ENCODE data around the gene NCEH1.

DNA sequence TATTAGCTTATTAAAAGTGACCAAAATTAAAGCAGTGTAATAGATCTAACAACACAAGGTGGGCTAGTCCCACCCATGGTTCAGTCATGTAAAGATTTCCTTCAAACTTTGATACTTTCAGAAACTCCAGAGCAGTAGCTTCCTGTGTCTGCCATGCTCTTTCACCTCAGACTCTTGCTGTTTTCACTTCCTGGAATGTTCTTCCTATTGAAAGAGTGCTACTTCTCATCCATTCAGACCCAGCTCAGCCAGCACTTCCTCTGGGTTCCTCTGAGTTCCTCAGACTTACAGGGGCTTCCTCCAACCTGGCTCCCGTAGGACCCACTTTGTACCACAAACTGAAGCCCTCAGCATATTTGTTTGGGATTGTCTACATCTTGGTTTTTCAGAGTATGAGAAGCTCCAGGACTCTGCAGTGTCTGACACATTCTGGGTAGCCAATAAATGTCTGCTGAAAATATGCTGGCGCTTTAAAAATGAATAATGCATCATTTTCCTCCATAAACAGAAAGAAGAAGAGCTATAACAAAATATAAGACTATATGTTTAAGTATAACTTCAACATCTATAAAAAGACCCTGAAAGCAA is 18.0 kb downstream of the NCEH1 start:
- TF ChIP-seq, protein P1, sequence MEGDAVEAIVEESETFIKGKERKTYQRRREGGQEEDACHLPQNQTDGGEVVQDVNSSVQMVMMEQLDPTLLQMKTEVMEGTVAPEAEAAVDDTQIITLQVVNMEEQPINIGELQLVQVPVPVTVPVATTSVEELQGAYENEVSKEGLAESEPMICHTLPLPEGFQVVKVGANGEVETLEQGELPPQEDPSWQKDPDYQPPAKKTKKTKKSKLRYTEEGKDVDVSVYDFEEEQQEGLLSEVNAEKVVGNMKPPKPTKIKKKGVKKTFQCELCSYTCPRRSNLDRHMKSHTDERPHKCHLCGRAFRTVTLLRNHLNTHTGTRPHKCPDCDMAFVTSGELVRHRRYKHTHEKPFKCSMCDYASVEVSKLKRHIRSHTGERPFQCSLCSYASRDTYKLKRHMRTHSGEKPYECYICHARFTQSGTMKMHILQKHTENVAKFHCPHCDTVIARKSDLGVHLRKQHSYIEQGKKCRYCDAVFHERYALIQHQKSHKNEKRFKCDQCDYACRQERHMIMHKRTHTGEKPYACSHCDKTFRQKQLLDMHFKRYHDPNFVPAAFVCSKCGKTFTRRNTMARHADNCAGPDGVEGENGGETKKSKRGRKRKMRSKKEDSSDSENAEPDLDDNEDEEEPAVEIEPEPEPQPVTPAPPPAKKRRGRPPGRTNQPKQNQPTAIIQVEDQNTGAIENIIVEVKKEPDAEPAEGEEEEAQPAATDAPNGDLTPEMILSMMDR (IDR thresholded peaks at IDR 0.05; ENCODE audit: low read depth, low read length), result no peak
- no peak for TF ChIP-seq POLR2A (IDR thresholded peaks at IDR 0.05; ENCODE audit: extremely low read depth, insufficient read length)
